GM23338 (cell line): ENCODE results near the gene RASSF1. TPM values are rescaled to one million over a fixed set of nuclear protein-coding genes. Genes with fewer than 3 reads are reported as not detected.

Source experiments
- ATAC-seq: fragments of 200-7000 bp; cut with Tn5 transposase; 3 replicates; pipeline ENCODE4 v1.9.1; 2020
- DNase-seq: peaks from one replicate; pipeline ENCODE4 v3.0.0-alpha.2; 2015; ENCODE audit warnings: low spot score
- H2AFZ ChIP-seq: fragments of 200-600 bp; sonication (generic); 2 replicates; pipeline ENCODE4 v1.8.0; 2016; ENCODE audit warnings: antibody characterized with exemption, mild to moderate bottlenecking, moderate library complexity
- H3F3A ChIP-seq: fragments of 200-600 bp; sonication (generic); replicated peaks from 2 replicates; pipeline ENCODE4 v1.8.0; 2017; ENCODE audit warnings: antibody characterized with exemption, mixed run types, low read depth
- H3K27ac ChIP-seq: fragments of 200-600 bp; sonication (generic); 2 replicates; pipeline ENCODE4 v1.6.1; 2016; ENCODE audit warnings: low read depth
- H3K27me3 ChIP-seq: fragments of 200-600 bp; sonication (generic); 2 replicates; pipeline ENCODE4 v1.8.0; 2016; ENCODE audit warnings: mild to moderate bottlenecking, mixed run types, moderate library complexity; ENCODE audit not compliant: insufficient read depth
- H3K36me3 ChIP-seq: fragments of 200-600 bp; sonication (generic); 2 replicates; pipeline ENCODE4 v1.8.0; 2016; ENCODE audit warnings: mild to moderate bottlenecking; ENCODE audit not compliant: insufficient read depth
- H3K4me1 ChIP-seq: fragments of 200-600 bp; sonication (generic); 2 replicates; pipeline ENCODE4 v1.8.0; 2016; ENCODE audit warnings: mild to moderate bottlenecking, moderate library complexity; ENCODE audit not compliant: insufficient read depth
- H3K4me2 ChIP-seq: fragments of 200-600 bp; sonication (generic); 2 replicates; pipeline ENCODE4 v1.7.1; 2017; ENCODE audit warnings: mixed run types
- H3K4me3 ChIP-seq: fragments of 200-600 bp; sonication (generic); 2 replicates; pipeline ENCODE4 v1.6.1; 2016; ENCODE audit warnings: mixed run types
- H3K79me2 ChIP-seq: fragments of 200-600 bp; sonication (generic); replicated peaks from 2 replicates; pipeline ENCODE4 v1.8.0; 2017; ENCODE audit warnings: mild to moderate bottlenecking; ENCODE audit not compliant: insufficient read depth
- H3K9me2 ChIP-seq: fragments of 200-600 bp; sonication (generic); 2 replicates; pipeline ENCODE4 v1.8.0; 2017; ENCODE audit not compliant: insufficient read depth
- H4K20me1 ChIP-seq: fragments of 200-600 bp; sonication (generic); replicated peaks from 2 replicates; pipeline ENCODE4 v1.8.0; 2017; ENCODE audit warnings: mild to moderate bottlenecking; ENCODE audit not compliant: insufficient read depth
- H3K27ac Mint-ChIP-seq: 2 replicates; pipeline ENCODE4 v1.8.0; 2020; ENCODE audit warnings: inconsistent platforms, mild to moderate bottlenecking, moderate library complexity, mixed read lengths
- H3K27me3 Mint-ChIP-seq: 3 replicates; pipeline ENCODE4 v1.8.0; 2022; ENCODE audit warnings: low read depth, mild to moderate bottlenecking, moderate library complexity, mixed read lengths, inconsistent platforms; ENCODE audit not compliant: insufficient read depth, poor library complexity
- H3K36me3 Mint-ChIP-seq: 3 replicates; pipeline ENCODE4 v1.8.0; 2021; ENCODE audit warnings: low read depth, mild to moderate bottlenecking, inconsistent platforms, moderate library complexity, mixed read lengths
- H3K4me1 Mint-ChIP-seq: 3 replicates; pipeline ENCODE4 v1.8.0; 2020; ENCODE audit warnings: mild to moderate bottlenecking, inconsistent platforms, mixed read lengths
- H3K4me3 Mint-ChIP-seq: 3 replicates; pipeline ENCODE4 v1.8.0; 2021; ENCODE audit warnings: moderate library complexity, mild to moderate bottlenecking, inconsistent platforms, mixed read lengths
- H3K9me3 Mint-ChIP-seq: 3 replicates; pipeline ENCODE4 v1.8.0; 2020; ENCODE audit warnings: moderate library complexity, mild to moderate bottlenecking, inconsistent platforms, mixed read lengths
- CREB1 ChIP-seq: fragments of 250-450 bp; sonication (Bioruptor Pico); IDR thresholded peaks from 2 replicates; pipeline ENCODE4 v1.5.0; 2020; ENCODE audit warnings: low read depth, mild to moderate bottlenecking, moderate library complexity
- CTCF ChIP-seq, 2 experiments: fragments of 200-600 bp in 1 of 2; sonication (generic) in 1 of 2; conservative IDR thresholded peaks; 2 replicates each; pipeline versions ENCODE4 v1.5.1 to v1.6.1; 2016 to 2017; ENCODE audit warnings: antibody characterized with exemption in 2 of 2, low read depth in 2 of 2, mild to moderate bottlenecking in 2 of 2, moderate library complexity in 1 of 2
- ETS1 ChIP-seq: IDR thresholded peaks from 2 replicates; pipeline ENCODE4 v1.6.1; 2016; ENCODE audit warnings: antibody characterized with exemption
- EZH2phosphoT487 ChIP-seq: fragments of 200-600 bp; sonication (generic); IDR thresholded peaks from one replicate; pipeline ENCODE4 v1.8.1; 2018; ENCODE audit warnings: antibody characterized with exemption; ENCODE audit not compliant: unreplicated experiment
- NANOG ChIP-seq: IDR thresholded peaks from 2 replicates; pipeline ENCODE4 v1.6.1; 2016; ENCODE audit warnings: antibody characterized with exemption, borderline replicate concordance
- POLR2AphosphoS5 ChIP-seq: IDR thresholded peaks from 2 replicates; pipeline ENCODE4 v1.6.1; 2016; ENCODE audit warnings: antibody characterized with exemption, low read depth
- REST ChIP-seq: IDR thresholded peaks from one replicate; pipeline ENCODE4 v1.6.1; 2018; ENCODE audit warnings: antibody characterized with exemption; ENCODE audit not compliant: unreplicated experiment
- polyA plus RNA-seq: library from polyadenylated mRNA; unstranded; fragments of >200 nt; fragmentation: Nextera tagmentation; extraction: Ambion mirVana; gene quantifications from 2 replicates; pipeline ENCODE4 v1.2.1, GENCODE V29; 2016
- total RNA-seq: library from RNA; depleted of rRNA; stranded (reverse); fragments of >200 nt; shearing (Covaris generic); gene quantifications from 2 replicates; pipeline ENCODE4 v1.2.3, GENCODE V29; 2014
- TF ChIP-seq, protein P1 (sequence below): fragments of 250-450 bp; sonication (Bioruptor Pico); IDR thresholded peaks from 2 replicates; pipeline ENCODE4 v1.5.0; 2020; ENCODE audit warnings: mild to moderate bottlenecking, moderate library complexity

RASSF1 gene
- total and polyA plus RNA-seq, 2 experiments from 2014 or later, result 9.6 to 15.7 TPM

- TF ChIP-seq CTCF (conservative IDR thresholded peaks at IDR 0.05; ENCODE audit: low read depth in 2 of 2), result no peak
- TF ChIP-seq CREB1 (CRISPR knock-in tag), result no peak
- no peak for TF ChIP-seq POLR2AphosphoS5
- no peak for TF ChIP-seq NANOG
- TF ChIP-seq, protein P1, sequence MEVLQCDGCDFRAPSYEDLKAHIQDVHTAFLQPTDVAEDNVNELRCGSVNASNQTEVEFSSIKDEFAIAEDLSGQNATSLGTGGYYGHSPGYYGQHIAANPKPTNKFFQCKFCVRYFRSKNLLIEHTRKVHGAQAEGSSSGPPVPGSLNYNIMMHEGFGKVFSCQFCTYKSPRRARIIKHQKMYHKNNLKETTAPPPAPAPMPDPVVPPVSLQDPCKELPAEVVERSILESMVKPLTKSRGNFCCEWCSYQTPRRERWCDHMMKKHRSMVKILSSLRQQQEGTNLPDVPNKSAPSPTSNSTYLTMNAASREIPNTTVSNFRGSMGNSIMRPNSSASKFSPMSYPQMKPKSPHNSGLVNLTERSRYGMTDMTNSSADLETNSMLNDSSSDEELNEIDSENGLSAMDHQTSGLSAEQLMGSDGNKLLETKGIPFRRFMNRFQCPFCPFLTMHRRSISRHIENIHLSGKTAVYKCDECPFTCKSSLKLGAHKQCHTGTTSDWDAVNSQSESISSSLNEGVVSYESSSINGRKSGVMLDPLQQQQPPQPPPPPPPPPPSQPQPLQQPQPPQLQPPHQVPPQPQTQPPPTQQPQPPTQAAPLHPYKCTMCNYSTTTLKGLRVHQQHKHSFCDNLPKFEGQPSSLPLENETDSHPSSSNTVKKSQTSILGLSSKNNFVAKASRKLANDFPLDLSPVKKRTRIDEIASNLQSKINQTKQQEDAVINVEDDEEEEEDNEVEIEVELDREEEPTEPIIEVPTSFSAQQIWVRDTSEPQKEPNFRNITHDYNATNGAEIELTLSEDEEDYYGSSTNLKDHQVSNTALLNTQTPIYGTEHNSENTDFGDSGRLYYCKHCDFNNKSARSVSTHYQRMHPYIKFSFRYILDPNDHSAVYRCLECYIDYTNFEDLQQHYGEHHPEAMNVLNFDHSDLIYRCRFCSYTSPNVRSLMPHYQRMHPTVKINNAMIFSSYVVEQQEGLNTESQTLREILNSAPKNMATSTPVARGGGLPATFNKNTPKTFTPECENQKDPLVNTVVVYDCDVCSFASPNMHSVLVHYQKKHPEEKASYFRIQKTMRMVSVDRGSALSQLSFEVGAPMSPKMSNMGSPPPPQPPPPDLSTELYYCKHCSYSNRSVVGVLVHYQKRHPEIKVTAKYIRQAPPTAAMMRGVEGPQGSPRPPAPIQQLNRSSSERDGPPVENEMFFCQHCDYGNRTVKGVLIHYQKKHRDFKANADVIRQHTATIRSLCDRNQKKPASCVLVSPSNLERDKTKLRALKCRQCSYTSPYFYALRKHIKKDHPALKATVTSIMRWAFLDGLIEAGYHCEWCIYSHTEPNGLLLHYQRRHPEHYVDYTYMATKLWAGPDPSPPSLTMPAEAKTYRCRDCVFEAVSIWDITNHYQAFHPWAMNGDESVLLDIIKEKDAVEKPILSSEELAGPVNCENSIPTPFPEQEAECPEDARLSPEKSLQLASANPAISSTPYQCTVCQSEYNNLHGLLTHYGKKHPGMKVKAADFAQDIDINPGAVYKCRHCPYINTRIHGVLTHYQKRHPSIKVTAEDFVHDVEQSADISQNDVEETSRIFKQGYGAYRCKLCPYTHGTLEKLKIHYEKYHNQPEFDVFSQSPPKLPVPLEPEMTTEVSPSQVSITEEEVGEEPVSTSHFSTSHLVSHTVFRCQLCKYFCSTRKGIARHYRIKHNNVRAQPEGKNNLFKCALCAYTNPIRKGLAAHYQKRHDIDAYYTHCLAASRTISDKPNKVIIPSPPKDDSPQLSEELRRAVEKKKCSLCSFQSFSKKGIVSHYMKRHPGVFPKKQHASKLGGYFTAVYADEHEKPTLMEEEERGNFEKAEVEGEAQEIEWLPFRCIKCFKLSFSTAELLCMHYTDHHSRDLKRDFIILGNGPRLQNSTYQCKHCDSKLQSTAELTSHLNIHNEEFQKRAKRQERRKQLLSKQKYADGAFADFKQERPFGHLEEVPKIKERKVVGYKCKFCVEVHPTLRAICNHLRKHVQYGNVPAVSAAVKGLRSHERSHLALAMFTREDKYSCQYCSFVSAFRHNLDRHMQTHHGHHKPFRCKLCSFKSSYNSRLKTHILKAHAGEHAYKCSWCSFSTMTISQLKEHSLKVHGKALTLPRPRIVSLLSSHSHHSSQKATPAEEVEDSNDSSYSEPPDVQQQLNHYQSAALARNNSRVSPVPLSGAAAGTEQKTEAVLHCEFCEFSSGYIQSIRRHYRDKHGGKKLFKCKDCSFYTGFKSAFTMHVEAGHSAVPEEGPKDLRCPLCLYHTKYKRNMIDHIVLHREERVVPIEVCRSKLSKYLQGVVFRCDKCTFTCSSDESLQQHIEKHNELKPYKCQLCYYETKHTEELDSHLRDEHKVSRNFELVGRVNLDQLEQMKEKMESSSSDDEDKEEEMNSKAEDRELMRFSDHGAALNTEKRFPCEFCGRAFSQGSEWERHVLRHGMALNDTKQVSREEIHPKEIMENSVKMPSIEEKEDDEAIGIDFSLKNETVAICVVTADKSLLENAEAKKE (CRISPR knock-in tag), result no peak
Observed at GRCh38 chr3:50319181-50319893, 21.3 kb downstream of the RASSF1 start (continued).

- Mint-ChIP-seq H3K9me3 (peaks cover 7% of the 10 kb centered on the region), H3K36me3 (peaks cover 59% of the 10 kb centered on the region), H3K4me3 (peak overlapping the region; percentile 86; the same call in 2 of the 3 replicates), H3K27ac (no peak overlapping the region), H3K4me1 (peaks cover 30% of the 10 kb centered on the region), H3K27me3 (peaks cover 10% of the 10 kb centered on the region)
- H3K27ac ChIP-seq, result no peak overlapping the region
- ATAC-seq, result no peak
- H3K4me1 ChIP-seq, result peaks cover 15% of the 10 kb centered on the region
- H3K4me2 ChIP-seq, result no peak overlapping the region
- no peak overlapping the region for H3K4me3 ChIP-seq
- peaks cover 5% of the 10 kb centered on the region; the same call in 1 of the 2 replicates for H4K20me1 ChIP-seq
- H3K27me3 ChIP-seq, result no peaks in the 10 kb centered on the region
- peaks cover 8% of the 10 kb centered on the region for H3K36me3 ChIP-seq
- H3K9me2 ChIP-seq, result no peaks in the 10 kb centered on the region
- DNase-seq, result no peak
- TF ChIP-seq POLR2AphosphoS5, result no peak
- no peak for TF ChIP-seq ETS1
- no peak for TF ChIP-seq EZH2phosphoT487
- TF ChIP-seq REST, result no peak
- no peak overlapping the region for H2AFZ ChIP-seq
- peaks cover 26% of the 10 kb centered on the region for H3K79me2 ChIP-seq
- peaks cover 20% of the 10 kb centered on the region; the same call in 1 of the 2 replicates for H3F3A ChIP-seq
Observed at GRCh38 chr3:50318615-50319014, 22.0 kb downstream of the RASSF1 start.
